Measurements from ENCODE around the gene SPON1.

SPON1 gene

DNA sequence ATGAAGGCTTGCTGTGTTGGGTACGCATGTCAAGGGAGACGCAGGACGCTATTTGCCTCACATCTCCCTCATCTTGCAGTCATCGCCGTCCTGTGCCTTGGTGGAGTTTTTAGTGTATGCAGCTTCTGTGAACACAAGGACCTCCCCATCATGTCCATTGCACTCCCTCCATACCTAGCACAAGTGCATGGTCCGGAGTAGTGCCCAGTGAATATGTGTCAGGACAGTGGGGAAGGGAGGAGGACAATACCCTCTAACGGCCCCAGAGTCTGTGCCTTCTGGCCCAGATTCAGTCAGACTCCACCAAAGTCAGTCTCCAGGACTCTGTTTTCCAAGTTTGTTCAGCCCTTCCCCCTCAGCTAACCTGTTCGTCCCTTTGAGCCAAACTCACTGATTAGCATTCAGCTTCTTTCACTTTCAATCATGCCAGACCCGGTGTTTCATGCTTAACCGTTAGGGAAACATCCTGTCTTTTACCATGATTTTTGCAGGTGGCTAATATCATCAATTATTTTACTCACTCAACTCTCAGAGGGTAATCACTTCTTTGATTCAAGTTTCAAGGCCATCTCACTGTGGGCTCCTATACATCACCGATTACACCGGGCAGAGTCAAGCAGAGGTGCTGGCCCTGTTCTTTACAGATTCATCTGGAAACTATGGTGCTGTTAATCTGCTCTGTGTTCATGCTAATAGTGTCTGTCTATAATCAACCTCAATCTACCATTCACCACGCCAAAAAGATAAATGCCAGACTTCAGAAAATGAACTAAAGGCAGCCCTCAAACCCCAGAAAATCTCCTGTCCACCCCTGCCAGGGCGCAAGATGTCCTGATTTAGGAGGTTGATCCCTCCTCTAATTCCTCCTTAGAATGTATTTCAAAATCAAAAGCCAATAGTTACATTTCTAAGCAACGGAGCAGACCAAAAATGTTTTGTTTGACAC, 240.0 kb downstream of the SPON1 start:
- no peak for DNase-seq

DNA sequence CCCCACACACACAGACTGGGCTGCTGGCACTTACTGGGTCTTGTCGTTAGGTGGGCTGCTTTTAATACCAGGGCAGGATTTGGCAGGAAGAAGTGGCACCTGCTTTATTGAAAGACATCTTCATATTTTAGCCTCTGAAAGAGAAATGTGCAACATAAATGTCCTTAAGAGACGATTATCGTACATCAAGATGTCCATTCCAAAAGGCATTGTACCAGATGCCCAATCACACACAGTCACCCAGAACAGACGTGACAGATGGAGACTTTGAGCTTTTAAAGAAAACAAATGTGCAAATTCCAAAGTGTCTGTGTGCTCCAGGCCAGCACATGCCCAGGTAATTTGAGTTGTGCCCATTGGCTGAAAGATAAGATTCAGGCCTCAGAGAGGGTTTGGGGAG, 240.8 kb downstream of the SPON1 start:
- DNase-seq, result no peak

DNA sequence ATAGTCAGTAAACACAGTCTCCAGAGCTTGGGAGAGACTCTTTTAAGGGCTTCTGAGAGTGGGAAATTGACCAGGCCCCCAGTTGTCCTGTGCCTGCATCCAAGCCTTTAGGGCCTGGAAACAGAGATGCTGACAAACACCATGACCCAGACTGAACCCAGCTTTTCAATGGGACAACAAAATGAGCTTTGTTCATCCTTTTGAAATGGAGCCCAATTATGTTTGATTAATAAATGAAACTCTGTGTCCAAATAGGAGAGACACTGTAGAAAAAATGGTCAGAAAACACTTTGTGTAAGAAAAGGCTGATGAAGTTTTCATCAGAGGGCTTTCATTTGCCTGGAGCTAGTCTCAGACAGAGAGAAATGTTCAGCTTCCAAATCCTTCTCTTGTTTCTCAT, 250.5 kb downstream of the SPON1 start:
- no peak for DNase-seq

DNA sequence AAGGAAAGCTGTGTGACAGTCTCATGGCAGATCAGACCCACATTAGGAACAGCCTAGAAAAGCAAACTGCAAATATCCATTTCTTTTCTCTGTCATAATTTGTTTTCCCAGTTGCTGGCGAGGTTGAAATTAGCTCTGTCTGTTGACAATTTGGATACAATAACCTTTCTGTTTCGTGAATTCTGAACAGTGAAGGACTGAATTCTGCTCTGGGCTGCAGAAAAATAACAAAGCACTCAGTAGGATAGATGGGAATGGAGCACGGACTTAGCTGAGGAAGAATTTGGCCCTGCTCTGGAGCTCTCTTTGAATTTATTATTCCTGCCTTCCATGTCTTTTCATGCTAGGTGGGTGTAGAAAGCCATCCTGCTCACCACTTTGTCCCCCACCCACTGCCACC, 256.2 kb downstream of the SPON1 start:
- DNase-seq, result no peak

DNA sequence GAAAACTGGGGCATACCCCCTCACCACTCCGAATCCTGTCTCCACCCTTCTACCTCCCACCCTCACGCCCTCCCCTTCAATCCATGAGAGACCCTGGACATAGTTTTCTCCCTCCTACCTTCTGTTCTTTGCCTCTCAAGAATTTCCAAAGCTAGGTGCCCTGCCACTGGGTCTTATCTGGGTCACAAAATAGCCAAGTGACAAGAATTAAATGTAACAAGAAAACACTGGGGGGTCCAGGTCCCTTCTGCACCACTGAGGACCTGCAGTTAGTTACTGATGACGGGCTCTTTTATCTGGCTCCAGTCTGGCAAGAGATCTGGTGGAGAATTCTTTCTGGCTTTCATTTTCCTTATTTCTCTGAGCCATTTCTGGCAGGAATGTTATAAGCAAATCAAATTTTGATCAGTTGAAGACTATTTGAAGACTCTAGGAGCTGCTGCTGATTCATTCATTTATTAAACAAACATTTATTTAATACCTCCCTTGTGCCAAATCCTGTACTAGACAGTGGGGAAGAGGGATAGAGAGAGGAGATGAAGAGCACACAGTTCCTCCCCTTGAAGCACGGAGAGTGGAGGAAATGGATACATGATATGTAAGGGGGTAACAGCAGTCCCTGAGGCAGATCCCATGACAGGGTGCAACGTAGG, 261.2 kb downstream of the SPON1 start:
- DNase-seq, result no peak

DNA sequence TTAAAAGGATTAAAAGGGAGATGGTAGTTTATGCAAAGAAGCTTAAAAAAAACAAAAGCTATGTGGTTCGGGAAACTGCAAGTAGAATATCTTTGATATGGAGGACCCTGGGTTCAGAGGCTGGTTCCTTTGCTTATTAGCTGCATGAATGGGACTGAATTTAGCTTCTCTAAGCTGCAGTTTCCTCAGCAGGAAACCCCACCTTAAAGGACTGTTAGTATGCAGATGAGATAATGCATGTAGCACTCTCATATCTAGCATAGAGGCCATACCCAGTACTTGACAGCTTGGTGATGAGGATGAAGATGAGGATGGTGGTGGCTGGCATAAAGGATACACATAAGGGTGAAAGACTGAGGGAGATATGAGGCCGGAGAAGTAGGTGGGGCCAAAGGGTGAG, 261.9 kb downstream of the SPON1 start:
- DNase-seq, result no peak

DNA sequence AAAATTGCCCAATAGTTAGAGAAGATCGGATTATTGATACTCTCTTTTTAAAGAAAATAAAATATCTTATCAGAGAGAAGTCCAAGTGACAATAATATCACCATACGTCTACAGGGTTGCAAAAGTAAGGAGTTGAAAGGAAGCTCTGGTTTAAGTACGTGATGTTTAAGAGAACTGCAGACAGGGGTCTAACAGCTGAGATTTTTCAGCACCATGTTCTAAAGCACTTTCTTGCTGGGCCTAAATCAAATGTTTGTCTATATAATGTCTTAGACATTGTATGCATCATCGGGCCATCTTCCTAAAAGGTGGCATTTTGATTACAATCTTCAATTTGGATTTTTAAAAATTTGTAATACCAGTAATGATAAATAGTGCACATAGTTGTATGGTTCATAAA, 263.1 kb downstream of the SPON1 start:
- DNase-seq, result no peak

DNA sequence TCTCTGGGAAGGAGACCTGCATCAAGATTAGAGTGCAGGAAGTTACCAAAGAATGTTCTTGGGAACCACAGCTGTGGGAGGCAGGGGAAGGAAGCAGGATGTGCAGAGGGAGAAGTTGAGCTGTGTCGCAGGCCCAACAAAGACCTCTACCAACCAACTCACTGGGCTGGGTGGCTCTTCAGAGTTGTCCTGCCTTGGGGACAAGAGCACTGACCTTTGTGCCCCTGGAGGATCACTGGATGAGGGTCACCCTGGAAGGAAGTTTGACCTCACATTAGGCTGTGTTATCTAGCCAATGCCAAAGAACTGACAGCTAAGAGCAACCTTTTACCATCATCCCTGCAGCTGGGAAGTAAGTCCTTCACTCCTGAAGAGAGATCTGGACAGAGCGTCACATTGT, 265.8 kb downstream of the SPON1 start:
- DNase-seq, result no peak

DNA sequence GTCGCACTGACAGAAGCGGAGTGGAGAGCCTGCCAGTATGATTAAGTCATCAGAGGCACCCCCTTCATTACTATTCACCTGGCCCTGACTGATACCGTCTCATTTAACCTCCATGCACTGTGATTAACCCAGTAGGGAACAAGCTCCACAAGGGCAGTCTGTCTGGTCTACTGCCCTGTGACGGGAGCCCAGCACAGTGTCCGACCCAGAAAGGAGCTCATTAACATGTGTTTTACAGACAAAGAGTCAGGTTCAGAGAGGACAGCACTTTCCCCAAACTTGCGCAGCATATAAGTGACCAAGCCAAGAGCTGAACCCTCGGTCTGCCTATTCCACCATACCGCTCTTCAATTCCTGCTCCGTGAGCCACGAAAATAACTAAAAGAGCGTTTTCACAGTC, 266.9 kb downstream of the SPON1 start:
- DNase-seq, result no peak

DNA sequence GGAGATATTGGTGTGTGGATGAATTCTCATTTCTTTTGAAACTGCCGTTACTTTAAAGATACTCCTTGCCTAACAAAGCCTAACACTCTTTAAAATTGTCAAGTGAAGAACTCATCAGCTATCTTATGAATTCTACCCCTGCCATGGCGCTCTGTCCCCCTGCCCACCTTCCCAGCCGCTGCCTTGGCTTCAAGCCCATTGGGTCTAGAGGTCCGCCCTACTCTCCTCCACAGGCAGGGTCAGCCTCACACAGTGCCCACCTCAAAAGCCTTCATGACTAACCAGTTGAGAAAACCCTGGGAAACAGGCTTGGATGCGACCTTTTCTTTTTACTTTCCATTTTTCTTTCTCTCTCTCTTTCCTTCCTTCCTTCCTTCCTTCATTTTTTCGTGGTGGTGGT, 267.9 kb downstream of the SPON1 start:
- DNase-seq, result no peak

DNA sequence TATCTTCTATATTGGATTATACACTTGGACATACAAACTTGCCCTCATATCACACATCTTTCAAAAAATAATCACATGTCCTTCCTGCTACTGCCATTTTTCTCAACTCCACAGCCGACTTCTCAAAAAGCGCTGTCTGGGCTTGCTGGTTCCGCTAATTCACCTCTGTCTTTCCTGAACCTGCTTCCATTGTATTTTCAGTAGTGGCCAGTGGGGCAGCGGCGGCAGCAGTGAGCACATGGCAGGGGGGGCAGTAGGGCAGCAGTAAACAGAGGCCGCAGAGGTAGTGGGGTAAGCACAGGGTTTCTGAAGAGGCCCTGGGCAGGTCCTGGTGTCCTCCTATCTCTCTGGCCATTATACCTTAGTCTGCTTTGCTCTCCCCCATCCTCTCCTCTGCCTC, 270.1 kb downstream of the SPON1 start:
- no peak for DNase-seq

DNA sequence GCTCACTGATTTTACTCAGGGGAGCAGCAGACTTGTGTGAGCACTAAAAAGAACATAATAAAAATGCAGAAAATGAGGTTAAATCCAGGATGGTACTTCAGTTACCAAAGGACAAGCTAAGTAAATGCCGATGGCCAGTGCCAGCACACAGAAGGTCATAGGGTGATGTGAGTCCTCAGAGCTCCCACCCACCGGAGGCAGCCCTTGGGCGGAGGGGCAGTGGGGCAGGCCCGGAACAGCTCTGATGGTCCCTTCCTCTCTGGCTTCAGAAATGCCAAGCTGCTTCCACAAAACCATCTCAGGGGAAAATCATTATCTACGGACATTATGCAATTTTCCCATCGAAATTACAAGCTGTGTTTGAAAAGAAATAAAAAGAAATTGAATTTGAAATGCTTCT, 271.9 kb downstream of the SPON1 start:
- DNase-seq, result no peak

DNA sequence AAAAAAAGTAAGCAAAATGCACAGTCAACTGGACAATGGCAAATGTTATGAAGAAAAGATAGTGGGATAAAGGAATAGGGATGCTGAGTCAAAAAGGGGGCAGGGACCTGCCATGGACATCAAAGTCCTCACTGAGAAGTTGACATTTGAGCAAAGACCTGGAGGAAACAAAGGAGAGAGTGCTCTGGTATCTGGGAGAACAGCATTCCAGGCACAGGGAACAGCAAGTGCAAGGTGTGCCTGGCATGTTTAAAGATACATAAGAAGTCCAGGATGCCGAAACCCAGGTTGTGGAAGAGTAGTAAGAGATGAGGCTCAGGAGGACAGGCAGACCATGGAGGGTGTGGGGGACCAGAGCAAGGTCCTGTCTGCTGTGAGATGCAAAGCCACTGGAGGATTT, 273.2 kb downstream of the SPON1 start:
- no peak for DNase-seq

DNA sequence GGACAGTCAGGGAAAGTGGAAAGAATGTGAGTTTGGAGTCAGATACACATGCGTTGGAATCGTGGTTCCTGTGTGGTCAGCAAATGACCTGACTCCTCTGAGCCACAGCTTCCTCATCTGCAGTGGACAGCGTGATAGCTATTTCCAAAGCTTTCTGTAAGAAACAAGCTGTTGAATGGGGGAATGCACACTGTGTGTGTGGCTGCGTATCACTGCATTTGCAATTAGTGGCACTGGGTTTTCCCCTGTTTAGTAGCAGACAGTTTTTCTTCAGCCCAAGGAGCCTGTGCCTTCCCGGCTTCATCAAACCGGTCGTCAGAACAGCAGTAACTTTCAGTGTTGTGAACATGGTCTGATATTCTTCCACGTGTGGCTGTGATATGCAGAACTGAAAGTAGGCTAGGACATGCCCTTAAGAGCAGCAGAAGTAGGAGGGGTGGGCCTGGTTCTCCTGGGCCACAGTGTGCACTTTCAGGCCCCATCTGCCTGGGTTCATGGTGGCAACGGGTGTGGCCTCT, 275.0 kb downstream of the SPON1 start:
- DNase-seq, result no peak

DNA sequence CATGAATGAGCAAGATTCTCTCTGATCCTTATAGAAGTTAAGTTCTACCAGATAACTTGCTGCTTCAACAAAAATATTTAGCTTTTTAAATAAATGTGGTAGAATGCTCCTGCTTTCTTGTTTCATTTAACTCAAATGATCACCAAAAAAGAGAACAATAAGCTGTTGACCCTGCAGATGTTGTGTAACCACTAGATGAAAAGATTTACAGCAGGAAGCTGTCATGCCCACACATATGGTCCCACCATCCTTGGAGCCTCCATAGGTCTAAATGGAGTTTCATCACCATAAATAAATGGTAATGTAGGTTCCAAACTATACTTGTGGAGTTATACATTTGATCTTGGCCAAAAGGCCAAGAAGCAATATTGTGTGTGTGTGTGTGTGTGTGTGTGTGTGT, 277.7 kb downstream of the SPON1 start:
- DNase-seq, result no peak

DNA sequence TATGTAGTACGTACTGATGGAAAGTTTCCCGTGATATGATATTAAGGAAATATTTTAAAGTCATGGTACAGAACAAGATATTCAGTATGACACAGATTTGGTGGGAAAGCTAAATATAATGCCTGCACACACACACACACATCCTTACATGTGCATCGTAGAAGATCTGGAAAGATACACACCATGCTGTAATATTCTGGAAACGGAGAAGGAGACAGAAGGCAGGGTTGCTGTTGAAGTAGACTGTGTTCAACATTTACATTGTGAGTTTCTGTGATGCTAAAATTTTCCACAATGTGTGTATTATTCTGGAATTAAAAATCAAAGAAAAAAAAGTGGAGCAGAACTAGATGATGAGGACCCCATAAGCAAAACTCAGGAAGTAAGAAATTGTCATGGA, 278.4 kb downstream of the SPON1 start:
- DNase-seq, result no peak

DNA sequence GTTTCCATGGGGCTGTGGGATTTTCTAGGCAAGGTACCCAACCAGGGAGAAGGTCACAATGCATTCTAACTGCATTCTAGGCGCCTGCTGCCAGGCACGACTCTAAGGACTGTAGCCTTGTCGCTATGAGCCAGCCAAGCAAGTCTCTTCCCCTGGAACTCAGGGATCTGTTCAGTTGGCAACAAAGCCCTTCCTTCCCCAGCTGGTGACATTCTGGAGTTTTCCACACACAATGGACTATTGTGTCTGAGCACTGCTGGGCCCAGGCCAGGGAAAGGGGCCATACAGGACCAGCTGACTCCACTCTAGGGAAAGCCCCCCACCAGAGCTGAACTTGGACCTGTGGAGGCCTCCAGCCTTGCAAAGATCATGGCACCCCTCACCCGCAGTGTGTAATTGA, 279.7 kb downstream of the SPON1 start:
- no peak for DNase-seq

DNA sequence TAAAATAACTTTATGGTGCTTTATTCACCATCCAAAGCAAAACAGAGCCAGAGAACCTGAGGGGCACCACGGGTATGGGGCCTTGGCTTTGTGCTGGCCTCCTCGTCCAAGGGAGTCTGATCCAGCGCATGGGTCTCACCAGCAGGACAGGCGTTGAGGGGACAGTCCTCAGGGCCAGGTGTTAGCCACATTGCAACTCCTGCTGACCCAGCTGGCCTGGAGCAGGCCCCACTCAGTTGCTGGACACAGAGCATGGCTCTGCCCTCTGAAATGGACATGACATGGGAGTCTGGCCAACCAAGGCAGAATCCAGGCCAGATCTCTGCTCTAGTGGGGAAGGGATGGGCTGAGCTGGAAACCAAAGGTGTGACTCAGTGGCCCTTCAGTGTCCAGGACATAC, 280.2 kb downstream of the SPON1 start:
- DNase-seq, result no peak

DNA sequence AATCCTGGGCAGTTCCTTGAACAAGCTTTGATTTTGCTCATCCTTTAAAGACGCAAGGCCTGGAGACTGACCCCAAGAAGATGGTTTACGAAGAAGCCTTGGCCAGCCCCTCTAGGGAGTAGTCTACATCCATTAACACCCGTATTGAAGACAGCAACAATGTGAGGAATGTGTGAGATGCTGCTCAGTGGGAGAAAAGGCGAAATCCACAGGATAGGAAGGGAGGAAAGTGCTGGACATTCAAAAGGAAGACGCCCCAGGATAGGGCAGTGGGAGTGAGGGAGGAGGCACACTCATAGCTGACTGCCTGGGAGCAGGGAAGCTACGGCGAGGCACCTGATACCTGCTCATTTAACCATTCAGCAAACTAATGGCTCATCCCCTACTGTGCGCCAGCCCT, 282.4 kb downstream of the SPON1 start:
- DNase-seq, result no peak

DNA sequence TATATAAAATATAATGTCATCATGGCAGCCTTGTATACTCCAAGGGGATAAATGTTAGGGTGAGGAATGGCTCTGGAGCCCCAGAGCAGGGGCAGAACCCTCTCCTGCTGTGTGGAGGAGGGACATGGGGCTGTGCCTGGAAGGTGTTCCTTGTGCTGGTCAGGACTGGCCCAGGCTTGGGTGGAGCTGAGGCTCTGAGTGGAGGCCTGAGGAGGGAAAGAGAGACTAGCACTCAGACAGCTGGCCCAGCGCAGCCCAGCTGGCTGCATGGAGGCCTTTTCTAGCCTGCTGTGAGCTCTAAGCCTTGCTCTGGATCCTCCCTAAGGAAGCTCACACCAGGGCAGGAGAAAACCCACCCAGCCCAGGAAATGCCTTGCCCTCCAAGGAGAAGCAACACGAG, 282.9 kb downstream of the SPON1 start:
- DNase-seq, result no peak

DNA sequence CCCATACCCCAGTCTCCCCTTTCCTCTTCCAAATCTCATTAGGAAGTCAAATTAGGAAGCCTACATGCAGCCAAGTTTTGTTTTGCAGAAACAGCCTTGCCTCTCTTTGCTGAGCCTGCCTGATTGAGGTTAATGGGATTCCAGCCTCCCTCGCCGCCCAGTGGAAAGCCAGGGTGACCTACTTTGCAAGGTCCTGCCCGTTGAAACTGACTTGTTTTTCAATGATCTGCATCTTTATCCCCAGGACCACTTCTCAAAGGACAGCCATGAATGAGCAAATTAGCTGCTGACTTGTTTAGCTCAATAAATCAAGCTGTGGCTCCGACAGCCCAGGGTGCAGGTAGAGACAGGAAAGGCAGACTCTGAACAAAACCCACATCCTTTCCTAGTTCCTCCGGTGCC, 286.1 kb downstream of the SPON1 start:
- no peak for DNase-seq

DNA sequence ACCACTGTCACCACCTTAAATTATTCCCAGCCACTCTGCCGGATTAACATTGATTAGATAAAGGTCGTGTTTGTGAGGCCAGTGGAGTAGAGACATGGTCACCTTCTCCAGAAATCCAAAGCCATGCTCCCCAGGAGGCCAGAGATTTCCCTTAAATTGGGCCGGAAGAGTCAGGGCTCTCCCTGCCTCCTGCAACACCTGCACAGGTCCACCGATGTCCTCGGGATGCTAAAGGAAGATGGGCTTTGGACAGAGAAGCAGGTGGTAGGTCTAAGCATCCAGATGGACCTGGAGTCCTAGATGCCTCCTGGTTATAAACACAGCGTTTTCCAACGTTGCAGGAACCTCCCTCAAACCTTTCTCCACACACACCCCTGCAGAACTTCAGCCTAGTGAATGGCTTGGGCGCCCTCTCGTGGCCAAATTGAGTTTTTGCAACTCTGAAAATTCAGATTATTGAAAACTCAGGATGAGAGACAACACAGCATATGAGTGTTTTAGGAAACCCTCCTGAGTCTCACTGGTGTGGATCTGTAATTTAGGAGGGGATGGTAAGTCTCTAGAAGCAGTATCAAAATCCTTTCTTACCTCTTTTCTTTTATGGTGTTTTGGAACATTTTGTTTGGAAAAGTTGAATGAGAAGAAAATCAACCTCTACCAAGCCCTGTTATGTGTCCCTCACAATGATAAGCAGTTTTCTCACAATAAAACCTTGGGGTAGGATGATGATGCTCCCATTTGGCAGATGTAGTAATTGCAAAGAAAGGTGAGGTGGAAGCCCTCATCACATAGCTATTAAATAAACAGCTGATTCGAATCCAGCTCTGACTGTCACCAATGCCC, 286.8 kb downstream of the SPON1 start:
- DNase-seq, result peak; percentile 19

DNA sequence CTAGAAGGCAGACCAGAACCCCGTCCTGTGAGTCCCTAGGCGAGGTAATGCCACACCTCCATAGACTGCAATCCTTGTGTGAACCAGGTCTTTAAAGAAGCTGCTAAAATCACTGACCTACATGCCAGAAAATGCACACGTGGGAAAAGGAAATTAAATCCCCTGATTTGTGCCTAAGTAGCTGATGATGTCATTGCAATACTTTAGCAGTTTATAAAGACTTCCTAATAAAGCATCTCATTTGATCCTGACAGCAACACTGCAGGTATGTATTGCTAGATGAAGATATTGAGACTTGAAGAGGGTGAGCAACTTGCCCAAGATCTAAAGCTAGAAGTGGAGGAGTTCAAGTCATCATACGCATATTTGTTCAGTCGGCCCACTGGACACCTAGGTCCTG, 289.2 kb downstream of the SPON1 start:
- DNase-seq, result no peak
